ENCODE results near the gene WNT11.

Gene WNT11

GRCh38 chr11:76170468-76170867 lies 35.8 kb downstream of the WNT11 start:
- DNase-seq = no peak

GRCh38 chr11:76169473-76169896 lies 36.8 kb downstream of the WNT11 start:
- DNase-seq = no peak

- no peak for DNase-seq
Measured at GRCh38 chr11:76167590-76167989, 38.7 kb downstream of the WNT11 start.

- peak; percentile 61 for DNase-seq
Measured at GRCh38 chr11:76166314-76166713, 40.0 kb downstream of the WNT11 start.

GRCh38 chr11:76164861-76165751 lies 41.2 kb downstream of the WNT11 start:
- no peak for DNase-seq

GRCh38 chr11:76164081-76164480 lies 42.2 kb downstream of the WNT11 start:
- no peak for DNase-seq

- no peak for DNase-seq
Measured at GRCh38 chr11:76163289-76163880, 42.9 kb downstream of the WNT11 start.

GRCh38 chr11:76162336-76163288 lies 43.7 kb downstream of the WNT11 start:
- no peak for DNase-seq

- DNase-seq = no peak
Measured at GRCh38 chr11:76161261-76161961, 44.9 kb downstream of the WNT11 start.

- DNase-seq = no peak
Measured at GRCh38 chr11:76160856-76161255, 45.4 kb downstream of the WNT11 start.

GRCh38 chr11:76159983-76160661 lies 46.2 kb downstream of the WNT11 start:
- DNase-seq = no peak

- no peak for DNase-seq
Measured at GRCh38 chr11:76159303-76159937, 46.9 kb downstream of the WNT11 start.

- DNase-seq = no peak
Measured at GRCh38 chr11:76158394-76159302, 47.7 kb downstream of the WNT11 start.

- DNase-seq = no peak
Measured at GRCh38 chr11:76157891-76158290, 48.4 kb downstream of the WNT11 start.

GRCh38 chr11:76156971-76157427 lies 49.3 kb downstream of the WNT11 start:
- DNase-seq = no peak

- DNase-seq = no peak
Measured at GRCh38 chr11:76155500-76156227, 50.6 kb downstream of the WNT11 start.

GRCh38 chr11:76153571-76153923 lies 52.8 kb downstream of the WNT11 start:
- peak; percentile 46 for DNase-seq

GRCh38 chr11:76152741-76153570 lies 53.3 kb downstream of the WNT11 start:
- peak; percentile 55 for DNase-seq
